ENCODE measurements around the gene GPC6. TPM values are rescaled to one million over a fixed set of nuclear protein-coding genes. Genes with fewer than 3 reads are reported as not detected.

The GPC6 gene
- total and polyA plus RNA-seq, 2 donors (not counting 1 experiment from before 2014, with no cell fraction given) = not detected

GRCh38 chr13:94324767-94325540 is 1098.3 kb downstream of the GPC6 start:
- no peak overlapping the region for H3K4me3 Mint-ChIP-seq
- H3K4me1 Mint-ChIP-seq = peaks cover 52% of the 10 kb centered on the region

DNA sequence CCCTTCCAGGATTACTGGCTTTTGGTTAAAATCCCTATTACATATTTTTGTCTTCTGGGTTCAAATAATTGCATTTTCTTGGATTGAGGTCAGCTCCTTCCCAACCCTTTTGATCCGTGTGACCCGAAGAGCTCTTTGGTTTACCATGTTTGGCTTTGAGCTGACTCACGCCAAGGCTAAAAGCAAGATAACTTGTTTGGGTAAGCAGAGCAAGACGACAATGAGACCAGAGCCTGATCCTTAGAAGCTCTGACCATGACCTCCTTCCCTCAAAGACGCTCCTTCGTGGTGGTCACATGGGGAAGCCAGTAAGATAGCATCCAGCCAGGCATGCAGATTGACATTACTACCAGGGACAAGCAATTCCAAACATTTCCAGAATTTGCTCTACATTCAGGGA is 1099.0 kb downstream of the GPC6 start:
- no peak for DNase-seq
- Histone ChIP-seq H3K27ac (ENCODE audit: low read length in 2 of 2) (no peak overlapping the region), H3K9ac (ENCODE audit: low read length) (no peak overlapping the region), H2AFZ (ENCODE audit: insufficient read depth, low read depth, low read length, poor library complexity, severe bottlenecking) (no peak overlapping the region), H3K36me3 (replicated peaks in 1 of 2; ENCODE audit: control extremely low read depth in 1 of 2, control insufficient read depth in 1 of 2, extremely low read depth in 1 of 2, insufficient read depth in 2 of 2, low read length in 1 of 2) (no peaks in the 10 kb centered on the region), H3K27me3 (replicated peaks in 1 of 4; ENCODE audit: control extremely low read depth in 1 of 4, control insufficient read depth in 3 of 4, insufficient read depth in 4 of 4, low read length in 3 of 4) (no peaks in the 10 kb centered on the region), H3K9me3 (ENCODE audit: control extremely low read depth in 1 of 3, control insufficient read depth in 2 of 3, insufficient read depth in 1 of 3, low read length in 2 of 3) (peaks cover 0 to 4% (median 0%) of the 10 kb centered on the region in 3 donors), H3K4me3 (ENCODE audit: control extremely low read depth in 1 of 5, extremely low read depth in 1 of 5, insufficient read depth in 1 of 5, low read depth in 2 of 5, low read length in 4 of 5) (no peak overlapping the region), H3K4me1 (ENCODE audit: control insufficient read depth in 2 of 2, insufficient read depth in 2 of 2, low read length in 2 of 2) (peaks cover 56 to 58% of the 10 kb centered on the region in 2 donors), H4K20me1 (ENCODE audit: control insufficient read depth, insufficient read depth, low read length, poor library complexity, severe bottlenecking) (no peaks in the 10 kb centered on the region), H3K4me2 (replicated peaks; ENCODE audit: low read depth, low read length, poor library complexity, severe bottlenecking) (no peak overlapping the region), H3K79me2 (ENCODE audit: control insufficient read depth, insufficient read depth, low read length) (no peaks in the 10 kb centered on the region)
- 97% methylated on average over 4 of the region's 6 CpGs for whole genome bisulfite sequencing (ENCODE audit: insufficient coverage)
- Mint-ChIP-seq H3K27ac (no peak overlapping the region), H3K4me3 (no peak overlapping the region), H3K9me3 (ENCODE audit: insufficient read depth) (no peaks in the 10 kb centered on the region), H3K27me3 (peaks cover 3% of the 10 kb centered on the region), H3K4me1 (peaks cover 52% of the 10 kb centered on the region)
- POLR2A ChIA-PET = no interaction called here
- CTCF ChIA-PET = interaction anchor here (1.0 kb wide), 1 partner anchor 8 kb away, joined by 3 read pairs; no protein-coding TSS in a partner anchor
- no peak for ATAC-seq (ENCODE audit: low read depth)
- intact Hi-C loops (cut with micrococcal nuclease) = no loop called here
- no peak for TF ChIP-seq EZH2 (IDR thresholded peaks at IDR 0.05; ENCODE audit: borderline replicate concordance, insufficient read depth, low read depth, low read length, poor library complexity, severe bottlenecking)
- TF ChIP-seq, protein P1, sequence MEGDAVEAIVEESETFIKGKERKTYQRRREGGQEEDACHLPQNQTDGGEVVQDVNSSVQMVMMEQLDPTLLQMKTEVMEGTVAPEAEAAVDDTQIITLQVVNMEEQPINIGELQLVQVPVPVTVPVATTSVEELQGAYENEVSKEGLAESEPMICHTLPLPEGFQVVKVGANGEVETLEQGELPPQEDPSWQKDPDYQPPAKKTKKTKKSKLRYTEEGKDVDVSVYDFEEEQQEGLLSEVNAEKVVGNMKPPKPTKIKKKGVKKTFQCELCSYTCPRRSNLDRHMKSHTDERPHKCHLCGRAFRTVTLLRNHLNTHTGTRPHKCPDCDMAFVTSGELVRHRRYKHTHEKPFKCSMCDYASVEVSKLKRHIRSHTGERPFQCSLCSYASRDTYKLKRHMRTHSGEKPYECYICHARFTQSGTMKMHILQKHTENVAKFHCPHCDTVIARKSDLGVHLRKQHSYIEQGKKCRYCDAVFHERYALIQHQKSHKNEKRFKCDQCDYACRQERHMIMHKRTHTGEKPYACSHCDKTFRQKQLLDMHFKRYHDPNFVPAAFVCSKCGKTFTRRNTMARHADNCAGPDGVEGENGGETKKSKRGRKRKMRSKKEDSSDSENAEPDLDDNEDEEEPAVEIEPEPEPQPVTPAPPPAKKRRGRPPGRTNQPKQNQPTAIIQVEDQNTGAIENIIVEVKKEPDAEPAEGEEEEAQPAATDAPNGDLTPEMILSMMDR (IDR thresholded peaks at IDR 0.05) = no peak

More at GRCh38 chr13:94324767-94325540, 1098.3 kb downstream of the GPC6 start:
- TF ChIP-seq, protein P1 (IDR thresholded peaks at IDR 0.05) = no peak
- no peak for TF ChIP-seq EZH2 (IDR thresholded peaks at IDR 0.05; ENCODE audit: borderline replicate concordance, insufficient read depth, low read depth, low read length, poor library complexity, severe bottlenecking)
- H3K27ac Mint-ChIP-seq = peak overlapping the region; percentile 53
- Histone ChIP-seq H3K36me3 (replicated peaks in 1 of 2; ENCODE audit: control extremely low read depth in 1 of 2, control insufficient read depth in 1 of 2, extremely low read depth in 1 of 2, insufficient read depth in 2 of 2, low read length in 1 of 2) (no peaks in the 10 kb centered on the region), H4K20me1 (ENCODE audit: control insufficient read depth, insufficient read depth, low read length, poor library complexity, severe bottlenecking) (no peaks in the 10 kb centered on the region), H3K79me2 (ENCODE audit: control insufficient read depth, insufficient read depth, low read length) (no peaks in the 10 kb centered on the region), H3K4me3 (ENCODE audit: control extremely low read depth in 1 of 5, extremely low read depth in 1 of 5, insufficient read depth in 1 of 5, low read depth in 2 of 5, low read length in 4 of 5) (no peak overlapping the region), H3K9me3 (ENCODE audit: control extremely low read depth in 1 of 3, control insufficient read depth in 2 of 3, insufficient read depth in 1 of 3, low read length in 2 of 3) (peaks cover 0 to 4% (median 0%) of the 10 kb centered on the region in 3 donors), H3K4me1 (ENCODE audit: control insufficient read depth in 2 of 2, insufficient read depth in 2 of 2, low read length in 2 of 2) (peaks cover 56 to 58% of the 10 kb centered on the region in 2 donors), H2AFZ (ENCODE audit: insufficient read depth, low read depth, low read length, poor library complexity, severe bottlenecking) (no peak overlapping the region), H3K27ac (ENCODE audit: low read length in 2 of 2) (peak overlapping the region; percentile 50 to 79), H3K9ac (ENCODE audit: low read length) (no peak overlapping the region), H3K27me3 (replicated peaks in 1 of 4; ENCODE audit: control extremely low read depth in 1 of 4, control insufficient read depth in 3 of 4, insufficient read depth in 4 of 4, low read length in 3 of 4) (no peaks in the 10 kb centered on the region), H3K4me2 (replicated peaks; ENCODE audit: low read depth, low read length, poor library complexity, severe bottlenecking) (no peak overlapping the region)
- DNase-seq (no peak), ATAC-seq (ENCODE audit: low read depth) (no peak)
- H3K27me3 Mint-ChIP-seq = peaks cover 1% of the 10 kb centered on the region
- ChIA-PET POLR2A (no interaction called here), CTCF (interaction anchor here (1.0 kb wide), 1 partner anchor 9 kb away, joined by 3 read pairs; no protein-coding TSS in a partner anchor)
- 82% methylated on average over 11 of the region's 14 CpGs for WGBS (ENCODE audit: insufficient coverage)
- intact Hi-C loops (cut with micrococcal nuclease) = no loop called here
- no peaks in the 10 kb centered on the region for H3K9me3 Mint-ChIP-seq (ENCODE audit: insufficient read depth)

Data from B cell (primary cell).